K562 (cell line): ENCODE data around the gene GRIK2. TPM values are rescaled to one million over a fixed set of nuclear protein-coding genes. Genes with fewer than 3 reads are reported as not detected.

Experiments
- ATAC-seq: fragments of 200-7000 bp; cut with Tn5 transposase; 3 replicates; pipeline ENCODE4 v1.9.1; 2020; ENCODE audit warnings: moderate library complexity
- BruUV-seq: library from RNA; stranded (reverse); fragments of 400-500 nt; replicated peaks from 2 replicates; lab custom pipeline; 2021; lab: Mats Ljungman, UMichigan
- CTCF ChIA-PET: fragments of 300-600 bp; formaldehyde crosslinking; extraction: SDS; loops from one replicate; lab custom pipeline; 2021; ENCODE audit warnings: low intra/inter-chr PET ratio; lab: Yijun Ruan, JAX
- POLR2A ChIA-PET: fragments of 300-600, 350-650 bp; sonication (Branson Sonifier 250); formaldehyde crosslinking; extraction: SDS; loops from one replicate; lab custom pipeline; 2021; ENCODE audit warnings: antibody characterized with exemption, inconsistent platforms; lab: Yijun Ruan, JAX
- DNase-seq, 4 experiments: peaks; one replicate each; pipeline versions ENCODE4 v3.0.0 to v3.0.0-alpha.2; 2011 to 2018; ENCODE audit warnings: low spot score in 3 of 4, mixed read lengths in 3 of 4; ENCODE audit errors: extremely low read depth in 1 of 4
- FAIRE-seq: peaks from 2 replicates; lab custom pipeline; 2011; peaks lifted over from hg19 to GRCh38; lab: Jason Lieb, UNC
- H2AFZ ChIP-seq: 2 replicates; pipeline ENCODE4 v1.6.0; 2011; ENCODE audit warnings: low read depth, low read length, control low read depth, inconsistent platforms
- H3K27ac ChIP-seq: fragments of 200-600 bp; 3 replicates; pipeline ENCODE4 v1.8.0; 2011; ENCODE audit warnings: low read depth, mild to moderate bottlenecking, control low read depth, inconsistent platforms, low read length, moderate library complexity, mixed read lengths; ENCODE audit errors: extremely low read depth
- H3K27me3 ChIP-seq, 2 experiments: fragments of 300-600 bp in 1 of 2; 2 replicates in 1 of 2; 3 replicates in 1 of 2; pipeline versions ENCODE4 v1.6.0 to v1.8.0; 2011; ENCODE audit warnings: inconsistent platforms in 2 of 2, low read length in 2 of 2, mild to moderate bottlenecking in 1 of 2, mixed read lengths in 1 of 2, moderate library complexity in 1 of 2; ENCODE audit not compliant: control insufficient read depth in 2 of 2, insufficient read depth in 2 of 2
- H3K36me3 ChIP-seq: fragments of 300-600 bp; 3 replicates; pipeline ENCODE4 v1.8.0; 2011; ENCODE audit warnings: mild to moderate bottlenecking, low read length, inconsistent platforms; ENCODE audit not compliant: control insufficient read depth, insufficient read depth
- H3K4me1 ChIP-seq, 2 experiments: fragments of 200-600 bp in 1 of 2; replicated peaks in 1 of 2; 2 replicates in 1 of 2; 3 replicates in 1 of 2; pipeline versions ENCODE4 v1.5.1 to v1.8.0; 2011; ENCODE audit warnings: inconsistent platforms in 2 of 2, low read length in 2 of 2, mild to moderate bottlenecking in 1 of 2, mixed read lengths in 1 of 2, moderate library complexity in 1 of 2; ENCODE audit not compliant: control insufficient read depth in 2 of 2, insufficient read depth in 2 of 2
- H3K4me2 ChIP-seq: 2 replicates; pipeline ENCODE4 v1.6.1; 2011; ENCODE audit warnings: low read length, control low read depth, inconsistent platforms, mixed read lengths; ENCODE audit not compliant: insufficient read depth
- H3K4me3 ChIP-seq: fragments of 200-600 bp; sonication (generic), shearing (Covaris generic); 2 replicates; pipeline ENCODE4 v1.5.1; 2016; ENCODE audit warnings: control low read depth, inconsistent platforms
- H3K79me2 ChIP-seq: fragments of 200-600 bp; 3 replicates; pipeline ENCODE4 v1.8.0; 2011; ENCODE audit warnings: low read length, inconsistent platforms; ENCODE audit not compliant: control insufficient read depth, insufficient read depth
- H3K9ac ChIP-seq, 2 experiments: 2 replicates each; pipeline versions ENCODE4 v1.6.0 to v1.6.1; 2011; ENCODE audit warnings: low read depth in 2 of 2, low read length in 2 of 2, control low read depth in 1 of 2, inconsistent platforms in 1 of 2, mild to moderate bottlenecking in 1 of 2, mixed read lengths in 1 of 2; ENCODE audit not compliant: insufficient read depth in 1 of 2
- H3K9me1 ChIP-seq: one replicate; pipeline ENCODE4 v1.6.0; 2011; ENCODE audit warnings: inconsistent platforms, mild to moderate bottlenecking, low read length, moderate library complexity; ENCODE audit not compliant: control insufficient read depth, insufficient read depth
- H3K9me3 ChIP-seq: replicated peaks from 2 replicates; pipeline ENCODE4 v1.5.1; 2011; ENCODE audit warnings: low read depth, low read length, inconsistent platforms; ENCODE audit not compliant: control insufficient read depth, insufficient read depth
- H4K20me1 ChIP-seq: replicated peaks from 2 replicates; pipeline ENCODE4 v1.6.1; 2011; ENCODE audit warnings: low read length, inconsistent platforms, mixed read lengths; ENCODE audit not compliant: control insufficient read depth, insufficient read depth
- BRD9 ChIP-seq: fragments of 450-650 bp; IDR thresholded peaks from 2 replicates; pipeline ENCODE4 v1.6.1; 2018; ENCODE audit warnings: low read depth; ENCODE audit not compliant: partially characterized antibody
- DIDO1 ChIP-seq: fragments of 450-650 bp; IDR thresholded peaks from 2 replicates; pipeline ENCODE4 v1.6.1; 2016; ENCODE audit warnings: low read depth, missing biosample characterization, missing genetic modification characterization
- FOXM1 ChIP-seq, 2 experiments: fragments of 450-650 bp in 1 of 2; sonication (generic) in 1 of 2; formaldehyde crosslinking in 1 of 2; IDR thresholded peaks; 2 replicates each; pipeline versions ENCODE4 v1.6.1 to v1.9.0; 2017 to 2022; ENCODE audit warnings: low read depth in 2 of 2, mild to moderate bottlenecking in 2 of 2, missing genetic modification reagents in 1 of 2, moderate library complexity in 1 of 2
- GATAD2A ChIP-seq: fragments of 450-650 bp; IDR thresholded peaks from 2 replicates; pipeline ENCODE4 v1.6.1; 2017
- HSF4 ChIP-seq: fragments of 250-450 bp; sonication (Bioruptor Pico); IDR thresholded peaks from 2 replicates; pipeline ENCODE4 v2.1.2; 2022; ENCODE audit warnings: mild to moderate bottlenecking, moderate library complexity, borderline replicate concordance
- L3MBTL2 ChIP-seq: fragments of 450-650 bp; IDR thresholded peaks from 2 replicates; pipeline ENCODE4 v1.6.1; 2016; ENCODE audit warnings: mild to moderate bottlenecking, moderate library complexity
- LARP7 ChIP-seq: fragments of 450-650 bp; IDR thresholded peaks from 2 replicates; pipeline ENCODE4 v1.6.1; 2016
- MEIS2 ChIP-seq: fragments of 450-650 bp; IDR thresholded peaks from 2 replicates; pipeline ENCODE4 v1.6.1; 2014; ENCODE audit warnings: mild to moderate bottlenecking; ENCODE audit not compliant: partially characterized antibody
- NCOA6 ChIP-seq: fragments of 450-650 bp; IDR thresholded peaks from 2 replicates; pipeline ENCODE4 v1.6.1; 2017; ENCODE audit warnings: mild to moderate bottlenecking
- NFATC3 ChIP-seq: fragments of 450-650 bp; IDR thresholded peaks from 2 replicates; pipeline ENCODE4 v1.6.1; 2017; ENCODE audit warnings: mild to moderate bottlenecking
- NFIC ChIP-seq: fragments of 450-650 bp; IDR thresholded peaks from 2 replicates; pipeline ENCODE4 v1.6.1; 2017; ENCODE audit warnings: mild to moderate bottlenecking, inconsistent platforms
- NFIX ChIP-seq: fragments of 250-450 bp; sonication (Bioruptor Pico); IDR thresholded peaks from 2 replicates; pipeline ENCODE4 v1.4.0; 2020; ENCODE audit warnings: low read depth, mild to moderate bottlenecking, moderate library complexity
- POLR3G ChIP-seq: IDR thresholded peaks from 2 replicates; pipeline ENCODE4 v1.6.1; 2011; ENCODE audit not compliant: insufficient read length, insufficient replicate concordance; ENCODE audit errors: extremely low read depth
- RAD21 ChIP-seq, 2 experiments: fragments of 250-450 bp in 1 of 2; fragments of 450-650 bp in 1 of 2; sonication (Bioruptor Pico) in 1 of 2; formaldehyde crosslinking in 1 of 2; IDR thresholded peaks in 1 of 2; conservative IDR thresholded peaks in 1 of 2; 2 replicates each; pipeline versions ENCODE4 v1.4.0 to v1.8.0; 2020 to 2022; ENCODE audit warnings: mild to moderate bottlenecking in 2 of 2, moderate library complexity in 1 of 2
- SAP30 ChIP-seq: fragments of 200-600 bp; sonication (generic); IDR thresholded peaks from 2 replicates; pipeline ENCODE4 v1.6.1; 2012; ENCODE audit warnings: borderline replicate concordance, low read depth, mild to moderate bottlenecking, moderate library complexity, low read length, control low read depth, inconsistent platforms; ENCODE audit not compliant: insufficient read depth, poor library complexity, severe bottlenecking
- YY1 ChIP-seq, 3 experiments: IDR thresholded peaks; 2 replicates each; pipeline ENCODE4 v1.6.1; 2011; ENCODE audit warnings: low read length in 2 of 3, mild to moderate bottlenecking in 2 of 3, moderate library complexity in 2 of 3, borderline replicate concordance in 1 of 3, control low read depth in 1 of 3, low read depth in 1 of 3; ENCODE audit not compliant: insufficient read depth in 3 of 3, insufficient replicate concordance in 2 of 3, control insufficient read depth in 1 of 3, insufficient read length in 1 of 3; ENCODE audit errors: extremely low read depth in 1 of 3
- ZC3H11A ChIP-seq: IDR thresholded peaks from 2 replicates; pipeline ENCODE4 v1.6.1; 2012; ENCODE audit warnings: low read depth, low read length, improper control_type of control experiment
- ZNF124 ChIP-seq: sonication (generic); formaldehyde crosslinking; IDR thresholded peaks from 2 replicates; pipeline ENCODE4 v1.8.1; 2022; ENCODE audit warnings: missing genetic modification reagents
- ZNF551 ChIP-seq: fragments of 250-450 bp; sonication (Bioruptor Pico); IDR thresholded peaks from 2 replicates; pipeline ENCODE4 v1.5.0; 2021; ENCODE audit warnings: mild to moderate bottlenecking, moderate library complexity
- WGBS: fragments of 100-300 bp; shearing (Covaris generic); methylation state at CpG from one replicate; pipeline ENCODE4 v1.1.6; 2016; ENCODE audit warnings: low coverage, mixed read lengths; ENCODE audit not compliant: insufficient coverage; ENCODE audit errors: missing lambda C conversion rate; 5-methylcytosine and 5-hydroxymethylcytosine counted together
- in situ Hi-C: fragments of 300-500 bp; cut with MboI; formaldehyde crosslinking; loops from 4 replicates; pipeline ENCODE4 v1.15.0; 2018; ENCODE audit warnings: inconsistent platforms, mixed read lengths
- intact Hi-C: fragments of 100-400 bp; cut with micrococcal nuclease; formaldehyde crosslinking; loops from 2 replicates; pipeline ENCODE4 v1.14.2; 2022
- polyA plus RNA-seq, 8 experiments: library from polyadenylated mRNA; depleted of rRNA in 4 of 8; stranded (reverse) in 5 of 8; unstranded in 3 of 8; fragments of >200 nt; fragmentation: Nextera tagmentation in 2 of 8; fragmentation: Illumina TruSeq in 1 of 8; extraction: Ambion mirVana in 2 of 8; extraction: Trizol in 1 of 8; gene quantifications; 2 replicates each; pipeline versions ENCODE4 v1.2.1 to v1.2.3, GENCODE V29; 2011 to 2014; ENCODE audit warnings: inconsistent platforms in 1 of 8, missing spikeins in 1 of 8
- total RNA-seq, 7 experiments: library from RNA; depleted of rRNA in 6 of 7; stranded (reverse); fragments of >200 nt in 6 of 7; fragmentation: Illumina TruSeq in 2 of 7; extraction: Trizol in 2 of 7; gene quantifications; 2 replicates each; pipeline versions ENCODE4 v1.2.1 to v1.2.3, GENCODE V29; 2011 to 2021; ENCODE audit warnings: low replicate concordance in 1 of 7

Gene GRIK2
- total and polyA plus RNA-seq, 9 of the 15 experiments (the other 6 are each of a cell fraction or from before 2014, with no cell fraction given): not detected

GRCh38 chr6:101539510-101540245, 146.2 kb downstream of the GRIK2 start:
- POLR2A ChIA-PET: no interaction called here
- intact Hi-C loops: no loop called here
- CTCF ChIA-PET: no interaction called here

GRCh38 chr6:101541894-101542293, 148.4 kb downstream of the GRIK2 start:
- TF ChIP-seq SAP30 (no peak), FOXM1 (IDR thresholded peaks at IDR 0.05; ENCODE audit: low read depth) (no peak), FOXM1 (CRISPR knock-in tag; IDR thresholded peaks at IDR 0.05; ENCODE audit: low read depth) (no peak), MEIS2 (no peak), ZC3H11A (no peak), RAD21 (CRISPR knock-in tag; conservative IDR thresholded peaks at IDR 0.05 in 1 of 2, IDR thresholded peaks at IDR 0.05 in 1 of 2) (no peak), BRD9 (no peak), YY1 (IDR thresholded peaks at IDR 0.05; ENCODE audit: borderline replicate concordance in 1 of 3, control insufficient read depth in 1 of 3, extremely low read depth in 1 of 3, insufficient read depth in 3 of 3, insufficient read length in 1 of 3, insufficient replicate concordance in 2 of 3, low read depth in 1 of 3, low read length in 2 of 3) (no peak), DIDO1 (tag) (no peak), HSF4 (no peak), GATAD2A (no peak), L3MBTL2 (no peak), NFATC3 (no peak), POLR3G (no peak), LARP7 (no peak), ZNF124 (CRISPR knock-in tag) (no peak)
- TF ChIP-seq, all 486 proteins: peak for 0
- ChIA-PET CTCF (no interaction called here), POLR2A (no interaction called here)
- DNase-seq: no peak
- ATAC-seq: no peak
- intact Hi-C loops: no loop called here
- Histone ChIP-seq H3K27me3 (no peaks in the 10 kb centered on the region), H3K4me3 (no peak overlapping the region), H4K20me1 (no peaks in the 10 kb centered on the region), H3K9ac (no peak overlapping the region), H3K9me1 (no peaks in the 10 kb centered on the region), H3K4me1 (no peaks in the 10 kb centered on the region), H3K9me3 (no peaks in the 10 kb centered on the region), H3K36me3 (no peaks in the 10 kb centered on the region), H3K79me2 (no peaks in the 10 kb centered on the region), H2AFZ (no peak overlapping the region), H3K27ac (no peak overlapping the region), H3K4me2 (no peak overlapping the region)
- 0% methylated on average over 2 of the region's 2 CpGs for WGBS
- in situ Hi-C loops: no loop called here
- no TSS peak for BruUV-seq
- FAIRE-seq: no peak

More at GRCh38 chr6:101539510-101540245, 146.2 kb downstream of the GRIK2 start:
- in situ Hi-C loops: no loop called here
- Histone ChIP-seq H3K4me1 (no peaks in the 10 kb centered on the region), H3K27me3 (no peaks in the 10 kb centered on the region), H2AFZ (no peak overlapping the region), H3K9ac (no peak overlapping the region), H3K4me3 (no peak overlapping the region), H3K36me3 (no peaks in the 10 kb centered on the region), H3K9me1 (no peaks in the 10 kb centered on the region), H3K4me2 (no peak overlapping the region), H3K9me3 (no peaks in the 10 kb centered on the region), H4K20me1 (no peaks in the 10 kb centered on the region), H3K27ac (no peak overlapping the region), H3K79me2 (no peaks in the 10 kb centered on the region)
- TF ChIP-seq NFIX (CRISPR knock-in tag): peak; percentile 56
- peak; percentile 55; the same call in 1 of the 2 replicates for TF ChIP-seq NFIC
- TF ChIP-seq NCOA6: no peak
- no peak for TF ChIP-seq ZNF551 (CRISPR knock-in tag)
- no peak for ATAC-seq
- 5% methylated on average over 4 of the region's 4 CpGs for WGBS
- DNase-seq: no peak
- no TSS peak for BruUV-seq
- FAIRE-seq: no peak
